Effector memory CD4-positive, alpha-beta T cell (primary cell): ENCODE measurements around the gene GNB1.

Experiments
- DNase-seq, 3 donors: peaks; one replicate each; pipeline ENCODE4 v3.0.0-alpha.2; 2020
- H3K27ac ChIP-seq: 2 replicates; pipeline ENCODE4 v1.7.0; 2013; ENCODE audit warnings: mild to moderate bottlenecking, low read length, moderate library complexity; ENCODE audit not compliant: insufficient read depth, poor library complexity, severe bottlenecking
- H3K27me3 ChIP-seq: replicated peaks from 2 replicates; pipeline ENCODE4 v1.7.0; 2013; ENCODE audit warnings: mild to moderate bottlenecking, low read length; ENCODE audit not compliant: insufficient read depth, control insufficient read depth, poor library complexity, severe bottlenecking
- H3K36me3 ChIP-seq: 2 replicates; pipeline ENCODE4 v1.7.0; 2013; ENCODE audit warnings: mild to moderate bottlenecking, low read length, moderate library complexity; ENCODE audit not compliant: control insufficient read depth, insufficient read depth
- H3K4me1 ChIP-seq: 2 replicates; pipeline ENCODE4 v1.7.0; 2013; ENCODE audit warnings: low read length, mild to moderate bottlenecking; ENCODE audit not compliant: control insufficient read depth, insufficient read depth, poor library complexity, severe bottlenecking
- H3K4me3 ChIP-seq: 2 replicates; pipeline ENCODE4 v1.7.0; 2013; ENCODE audit warnings: low read length, low read depth, mild to moderate bottlenecking; ENCODE audit not compliant: insufficient read depth, poor library complexity, severe bottlenecking
- H3K9me3 ChIP-seq: 2 replicates; pipeline ENCODE4 v1.7.0; 2013; ENCODE audit warnings: mild to moderate bottlenecking, low read length, moderate library complexity; ENCODE audit not compliant: control insufficient read depth

The GNB1 gene

DNA sequence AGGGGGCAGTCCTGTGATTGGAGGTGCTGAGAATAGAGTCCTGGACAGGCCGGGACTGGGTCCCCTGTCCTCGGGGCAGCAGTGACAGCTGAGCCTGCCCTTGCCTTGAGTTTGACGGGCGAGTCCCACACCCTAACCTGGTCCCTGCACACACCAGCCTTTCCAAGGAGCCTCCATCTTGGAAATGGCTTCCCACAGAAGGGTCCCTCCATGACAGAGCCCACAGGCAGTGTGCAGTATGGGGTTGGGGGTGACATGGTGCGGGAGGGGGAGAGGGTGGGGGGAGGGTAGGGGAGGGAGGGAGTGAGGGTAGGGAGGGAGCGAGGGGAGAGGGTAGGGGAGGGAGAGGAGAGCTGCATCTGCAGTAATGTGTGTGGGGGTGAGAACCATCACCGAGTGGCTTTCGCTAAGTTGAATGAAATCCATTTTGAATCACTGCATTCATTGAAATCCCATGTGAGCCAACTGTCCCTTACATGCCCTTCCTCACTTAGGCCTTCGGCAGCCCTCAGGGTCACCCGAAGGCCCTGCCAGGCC lies 38.3 kb upstream of the GNB1 start:
- DNase-seq, result no peak
- Histone ChIP-seq H3K4me3 (no peak overlapping the region), H3K9me3 (no peaks in the 10 kb centered on the region), H3K27ac (no peak overlapping the region), H3K4me1 (no peaks in the 10 kb centered on the region), H3K36me3 (no peaks in the 10 kb centered on the region), H3K27me3 (no peaks in the 10 kb centered on the region)

DNA sequence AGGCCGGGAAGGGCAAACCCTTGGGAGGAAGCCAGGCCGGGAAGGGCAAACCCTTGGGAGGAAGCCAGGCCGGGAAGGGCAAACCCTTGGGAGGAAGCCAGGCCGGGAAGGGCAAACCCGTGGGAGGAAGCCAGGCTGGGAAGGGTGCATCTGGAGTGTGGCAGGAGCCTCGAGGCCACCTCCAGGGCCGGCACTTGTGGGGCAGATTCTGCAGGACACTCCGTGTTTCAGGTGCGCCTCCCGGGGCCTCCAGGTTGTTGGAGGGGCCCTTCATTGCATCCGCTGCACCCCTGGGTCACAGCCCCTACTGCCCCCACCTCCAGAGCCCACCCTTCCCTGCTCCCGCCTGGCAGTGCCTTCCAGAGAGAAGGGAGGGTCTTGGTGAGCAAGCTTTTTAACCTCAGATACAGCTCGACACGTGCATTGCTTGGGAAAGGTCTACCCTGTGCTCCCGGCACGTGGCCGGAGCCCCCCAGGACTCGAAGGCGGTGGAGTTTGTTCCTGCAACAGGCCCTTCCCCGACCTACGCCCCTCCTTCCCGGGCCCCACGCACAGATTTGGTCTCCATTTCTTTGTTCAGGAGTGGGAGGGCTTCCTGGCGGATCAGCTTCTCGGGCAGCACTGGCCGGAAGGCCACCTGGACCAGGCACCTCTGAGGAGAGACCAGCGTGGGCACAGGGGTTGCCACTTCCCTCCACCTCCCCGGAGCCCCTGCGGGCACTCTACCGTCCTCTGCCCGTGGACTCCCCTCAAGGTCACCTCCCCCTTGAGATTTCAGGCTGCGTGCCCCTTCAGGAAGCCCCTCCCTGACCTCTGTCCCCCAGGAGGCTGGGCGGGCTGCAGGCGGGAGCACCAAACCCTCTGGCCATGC lies 37.6 kb upstream of the GNB1 start:
- no peak overlapping the region for H3K4me3 ChIP-seq
- H3K9me3 ChIP-seq, result no peaks in the 10 kb centered on the region
- H3K27me3 ChIP-seq, result no peaks in the 10 kb centered on the region
- H3K36me3 ChIP-seq, result no peaks in the 10 kb centered on the region
- DNase-seq, result no peak
- H3K4me1 ChIP-seq, result no peaks in the 10 kb centered on the region
- no peak overlapping the region for H3K27ac ChIP-seq

DNA sequence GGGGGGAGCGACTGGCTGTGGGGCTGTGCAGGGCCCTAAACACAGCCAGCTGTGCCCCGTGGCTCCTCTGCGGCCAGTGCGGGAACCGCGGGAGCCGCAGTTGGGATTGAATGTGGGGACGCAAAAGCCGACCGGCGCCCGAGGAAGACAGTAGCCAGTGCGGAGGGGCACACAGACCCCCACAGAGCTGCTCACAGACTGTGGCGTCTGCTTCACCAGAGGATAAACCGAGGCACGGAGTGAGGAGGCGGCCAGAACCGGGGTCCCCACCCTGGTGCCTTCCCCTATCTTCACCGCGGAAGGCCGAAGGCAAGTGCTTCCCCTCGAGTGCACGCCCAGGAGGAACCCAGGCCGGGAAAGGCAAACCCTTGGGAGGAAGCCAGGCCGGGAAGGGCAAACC lies 36.9 kb upstream of the GNB1 start:
- no peak overlapping the region for H3K27ac ChIP-seq
- H3K4me1 ChIP-seq, result no peaks in the 10 kb centered on the region
- no peaks in the 10 kb centered on the region for H3K9me3 ChIP-seq
- no peak for DNase-seq
- H3K4me3 ChIP-seq, result no peak overlapping the region
- H3K36me3 ChIP-seq, result no peaks in the 10 kb centered on the region
- H3K27me3 ChIP-seq, result no peaks in the 10 kb centered on the region

DNA sequence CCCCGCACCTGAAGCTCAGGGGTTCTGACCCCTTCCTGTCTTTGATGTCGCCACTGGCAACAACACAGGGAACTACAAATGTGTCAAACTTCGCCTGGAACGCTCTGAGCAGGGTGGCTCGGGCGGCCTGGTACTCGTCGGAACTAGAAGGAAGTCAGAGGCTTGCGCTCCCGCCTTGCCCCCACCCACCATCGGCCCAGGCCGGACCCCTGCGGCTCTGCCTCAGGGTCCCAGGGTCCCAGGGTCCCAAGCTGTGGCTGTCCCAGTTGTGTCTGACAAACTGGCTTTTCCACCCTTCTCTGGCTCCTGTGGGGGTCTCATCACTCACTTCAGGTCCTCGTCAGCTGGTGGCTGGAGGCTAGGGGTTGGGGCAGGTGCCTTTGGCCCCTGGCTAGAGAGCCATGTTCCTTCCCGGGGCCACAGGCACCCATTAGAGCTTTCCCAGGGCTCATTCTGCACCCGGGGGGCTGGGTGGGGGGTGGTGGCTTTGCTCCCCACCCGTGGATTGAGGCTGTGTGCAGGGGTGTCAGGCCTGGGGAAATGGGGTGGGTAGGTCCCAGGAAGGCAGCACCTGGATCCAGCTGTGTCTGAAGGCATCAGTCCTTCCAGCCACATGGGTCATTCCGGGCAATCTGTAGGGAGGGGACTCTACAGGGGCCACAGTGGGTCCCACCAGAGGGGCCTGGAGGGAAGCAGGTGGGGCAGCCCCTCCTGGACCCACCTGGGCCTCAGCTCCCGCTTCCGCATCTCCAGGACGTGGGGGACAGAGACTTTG lies 36.2 kb upstream of the GNB1 start:
- no peak for DNase-seq

DNA sequence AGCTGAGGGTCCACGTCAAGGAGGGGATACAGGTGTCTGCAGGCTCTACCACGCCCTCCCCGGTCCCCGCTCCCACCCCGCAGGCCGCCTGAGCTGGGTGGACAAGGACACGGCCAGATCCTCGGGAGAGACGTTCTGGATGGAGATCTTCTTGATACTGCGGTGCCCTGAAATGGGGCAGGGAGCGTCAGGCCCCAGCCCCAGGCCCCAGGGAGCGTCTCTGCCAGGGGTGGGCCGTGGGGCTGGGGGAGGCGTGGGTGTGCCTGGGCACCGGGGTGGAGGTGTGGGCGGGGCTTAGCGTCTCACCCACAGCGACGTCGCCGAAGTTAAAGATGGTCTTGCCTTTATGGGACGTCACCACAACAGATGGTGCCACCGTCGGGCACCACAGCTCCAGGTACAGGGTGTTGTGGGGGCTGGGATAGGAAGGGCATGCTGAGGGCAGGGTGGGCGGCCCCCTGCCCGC lies 35.5 kb upstream of the GNB1 start:
- no peaks in the 10 kb centered on the region for H3K9me3 ChIP-seq

More for the DNA sequence above, 36.2 kb upstream of the GNB1 start:
- no peak overlapping the region for H3K27ac ChIP-seq
- H3K9me3 ChIP-seq, result no peaks in the 10 kb centered on the region
- H3K4me1 ChIP-seq, result no peaks in the 10 kb centered on the region
- no peak overlapping the region for H3K4me3 ChIP-seq
- no peaks in the 10 kb centered on the region for H3K27me3 ChIP-seq
- no peaks in the 10 kb centered on the region for H3K36me3 ChIP-seq

DNA sequence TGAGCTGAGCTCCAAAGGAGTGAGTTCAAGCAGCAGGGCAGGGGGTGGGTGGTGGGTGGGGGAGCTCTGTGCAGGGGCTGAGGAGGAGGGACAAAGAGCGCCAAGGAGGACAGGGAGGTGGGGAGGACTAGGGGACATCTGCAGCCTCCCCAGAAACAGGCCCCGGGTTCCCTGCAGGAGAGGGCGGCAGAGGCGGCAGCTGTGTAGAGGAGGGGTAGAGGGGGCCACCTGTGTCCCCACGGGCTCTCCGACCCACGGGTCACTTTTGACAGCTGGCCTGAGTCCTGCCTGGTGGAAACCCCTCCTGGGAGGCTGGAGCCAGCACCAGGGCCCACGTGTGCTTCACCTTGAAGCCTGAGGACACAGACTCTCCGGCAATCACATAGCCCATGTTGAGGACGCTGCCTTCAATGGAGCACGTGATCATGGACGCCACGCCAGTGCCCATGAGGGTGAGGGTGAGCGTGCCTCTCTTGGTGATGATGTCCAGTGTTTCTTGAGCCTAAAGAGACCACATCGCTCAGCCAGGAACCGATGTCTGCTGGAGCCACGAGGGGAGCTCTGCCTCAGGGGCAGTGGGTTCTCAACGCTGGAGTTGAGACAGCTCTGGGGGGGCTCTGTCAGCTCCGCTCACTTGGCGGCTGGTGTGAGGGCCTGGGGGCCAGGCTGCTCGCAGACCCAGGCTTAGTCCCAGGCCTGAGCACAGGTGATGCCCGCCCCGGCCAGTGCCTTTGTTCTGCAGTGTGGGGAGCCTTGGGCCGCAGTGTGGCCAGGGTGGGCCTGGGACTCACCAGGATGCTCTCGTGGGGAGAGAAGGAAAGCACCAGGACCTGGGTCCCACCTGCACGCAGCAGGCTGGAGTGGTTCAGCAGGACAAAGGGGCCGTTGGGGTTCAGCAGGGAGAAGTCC lies 34.8 kb upstream of the GNB1 start:
- Histone ChIP-seq H3K4me1 (no peaks in the 10 kb centered on the region), H3K36me3 (no peaks in the 10 kb centered on the region), H3K9me3 (no peaks in the 10 kb centered on the region), H3K4me3 (no peak overlapping the region), H3K27me3 (no peaks in the 10 kb centered on the region), H3K27ac (no peak overlapping the region)
- no peak for DNase-seq

More for the DNA sequence above, 35.5 kb upstream of the GNB1 start:
- Histone ChIP-seq H3K4me3 (no peak overlapping the region), H3K27me3 (no peaks in the 10 kb centered on the region), H3K27ac (no peak overlapping the region), H3K4me1 (no peaks in the 10 kb centered on the region), H3K36me3 (no peaks in the 10 kb centered on the region)
- DNase-seq, result no peak

DNA sequence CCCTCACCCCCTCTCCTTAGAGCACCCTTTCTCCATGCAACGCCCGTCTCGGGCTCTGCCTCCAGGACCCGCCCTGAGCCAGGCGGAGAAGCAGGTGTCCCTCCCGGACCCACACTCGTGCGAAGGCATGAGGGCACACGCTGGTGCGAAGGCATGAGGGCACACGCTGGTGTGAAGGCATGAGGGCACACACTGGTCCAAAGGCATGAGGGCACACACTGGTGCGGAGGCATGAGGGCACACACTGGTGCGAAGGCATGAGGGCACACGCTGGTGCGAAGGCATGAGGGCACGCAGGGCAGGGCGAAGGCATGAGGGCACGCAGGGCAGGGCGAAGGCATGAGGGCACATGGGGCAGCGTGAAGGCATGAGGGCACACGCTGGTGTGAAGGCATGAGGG lies 34.0 kb upstream of the GNB1 start:
- no peak for DNase-seq

DNA sequence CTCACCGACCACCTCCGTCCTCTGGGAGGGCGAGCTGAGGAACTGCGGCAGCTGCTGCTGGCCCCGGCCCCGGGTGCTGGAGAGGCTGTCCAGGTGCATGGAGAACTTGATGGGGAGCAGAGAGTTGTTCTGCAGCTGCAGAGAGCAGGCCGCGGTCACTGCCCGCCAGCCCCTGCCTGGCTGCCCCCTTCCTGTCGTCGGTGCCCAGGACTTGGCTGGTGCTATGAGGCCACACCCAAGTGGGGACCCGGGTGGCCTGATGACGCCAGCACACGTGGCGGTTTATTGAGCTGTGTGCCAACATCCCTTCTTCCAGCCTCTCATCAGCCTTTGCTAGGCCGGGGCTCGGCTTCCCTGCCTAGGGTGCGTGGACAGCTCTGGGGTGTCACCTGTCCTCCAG lies 33.5 kb upstream of the GNB1 start:
- Histone ChIP-seq H3K27me3 (no peaks in the 10 kb centered on the region), H3K4me1 (peaks cover 5% of the 10 kb centered on the region), H3K36me3 (no peaks in the 10 kb centered on the region), H3K9me3 (no peaks in the 10 kb centered on the region), H3K4me3 (no peak overlapping the region), H3K27ac (no peak overlapping the region)
- no peak for DNase-seq

More for the DNA sequence above, 34.0 kb upstream of the GNB1 start:
- no peak overlapping the region for H3K27ac ChIP-seq
- no peaks in the 10 kb centered on the region for H3K9me3 ChIP-seq
- H3K27me3 ChIP-seq, result no peaks in the 10 kb centered on the region
- H3K4me3 ChIP-seq, result no peak overlapping the region
- H3K4me1 ChIP-seq, result peaks cover 2% of the 10 kb centered on the region
- H3K36me3 ChIP-seq, result no peaks in the 10 kb centered on the region

DNA sequence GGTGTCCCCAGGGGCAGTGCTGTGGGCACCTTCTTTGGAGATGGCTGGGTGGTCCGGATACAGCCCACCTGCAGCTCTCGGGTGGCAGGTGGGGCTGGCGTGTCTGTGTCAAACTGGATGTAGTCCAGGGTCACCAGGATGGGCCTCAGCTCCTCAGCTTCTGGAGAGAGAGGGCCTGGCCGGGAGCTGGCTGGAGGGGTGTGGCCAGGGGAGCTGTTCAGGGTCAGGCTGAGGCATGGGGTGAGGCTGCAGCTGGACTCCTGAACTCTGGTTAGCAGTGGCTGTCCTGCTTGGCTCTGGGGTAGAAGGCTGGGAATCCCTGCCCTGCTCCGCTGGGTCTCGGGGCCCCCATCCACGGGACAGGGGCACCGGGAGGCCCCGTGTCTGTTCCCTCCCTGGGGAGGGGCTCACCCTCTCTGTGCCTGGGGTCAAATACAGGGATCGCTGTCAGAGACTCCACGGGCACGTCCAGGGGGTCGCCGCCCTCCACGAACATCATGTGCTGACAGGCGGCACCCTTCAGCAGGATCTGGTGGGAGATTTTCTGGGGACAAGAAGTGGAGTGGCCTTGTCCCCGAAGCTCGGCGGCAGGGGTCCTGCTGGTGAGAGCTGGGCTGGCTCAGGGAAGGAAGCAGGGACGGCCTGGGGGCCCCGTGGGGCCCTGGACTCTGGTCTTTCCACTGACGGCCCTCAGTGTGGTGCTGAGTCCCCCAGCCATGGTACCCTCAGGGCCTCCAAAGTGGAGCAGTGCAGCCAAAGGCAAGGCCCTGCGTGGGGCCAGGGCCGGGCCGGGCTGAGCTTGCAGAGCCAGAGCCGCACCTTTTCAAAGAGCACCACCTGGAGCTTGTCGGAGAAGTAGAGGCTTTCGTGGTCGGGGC lies 32.3 kb upstream of the GNB1 start:
- Histone ChIP-seq H3K4me3 (no peak overlapping the region), H3K27me3 (no peaks in the 10 kb centered on the region), H3K9me3 (no peaks in the 10 kb centered on the region), H3K4me1 (peaks cover 14% of the 10 kb centered on the region), H3K27ac (no peak overlapping the region), H3K36me3 (no peaks in the 10 kb centered on the region)
- no peak for DNase-seq
